GM18508 (cell line): ENCODE results near the gene MYADML2.
"Not testable (repeated sequence)": the region's sequence is repeated elsewhere in the genome, so short reads cannot be mapped to it uniquely, and the experiment has no call there.

Experiments used
- ATAC-seq: cut with Tn5 transposase; IDR thresholded peaks from one replicate; pipeline ENCODE4 v1.9.1; 2021; ENCODE audit warnings: moderate number of reproducible peaks; ENCODE audit not compliant: insufficient read depth, unreplicated experiment

MYADML2 gene, protein sequence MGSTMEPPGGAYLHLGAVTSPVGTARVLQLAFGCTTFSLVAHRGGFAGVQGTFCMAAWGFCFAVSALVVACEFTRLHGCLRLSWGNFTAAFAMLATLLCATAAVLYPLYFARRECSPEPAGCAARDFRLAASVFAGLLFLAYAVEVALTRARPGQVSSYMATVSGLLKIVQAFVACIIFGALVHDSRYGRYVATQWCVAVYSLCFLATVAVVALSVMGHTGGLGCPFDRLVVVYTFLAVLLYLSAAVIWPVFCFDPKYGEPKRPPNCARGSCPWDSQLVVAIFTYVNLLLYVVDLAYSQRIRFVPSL

DNA sequence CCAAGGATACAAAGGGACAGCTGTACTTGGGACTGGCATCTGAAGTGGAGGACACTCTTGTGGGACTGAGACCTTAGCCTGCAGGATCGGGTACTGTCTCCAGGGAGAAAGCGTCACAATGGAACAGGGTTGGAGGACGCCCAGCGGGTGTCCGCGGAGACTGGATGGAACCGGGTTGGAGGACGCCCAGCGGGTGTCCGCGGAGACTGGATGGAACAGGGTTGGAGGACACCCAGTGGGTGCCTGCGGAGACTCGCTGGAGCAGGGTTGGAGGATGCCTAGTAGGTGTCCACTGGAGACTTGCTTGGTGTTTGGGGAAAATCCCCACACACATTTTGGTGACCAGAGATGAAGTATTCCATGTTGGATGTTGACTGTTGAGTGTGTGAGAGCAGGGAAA, at the start of gene MYADML2:
MYADML2 (minus strand) TSS at position 45 of the 400 bp plus-strand sequence. CDS start 5,492 bp downstream, outside the sequence.
- ATAC-seq: no peak

- no peak for ATAC-seq
Measured at GRCh38 chr17:81996232-81996756, 49.3 kb upstream of the MYADML2 start.

DNA sequence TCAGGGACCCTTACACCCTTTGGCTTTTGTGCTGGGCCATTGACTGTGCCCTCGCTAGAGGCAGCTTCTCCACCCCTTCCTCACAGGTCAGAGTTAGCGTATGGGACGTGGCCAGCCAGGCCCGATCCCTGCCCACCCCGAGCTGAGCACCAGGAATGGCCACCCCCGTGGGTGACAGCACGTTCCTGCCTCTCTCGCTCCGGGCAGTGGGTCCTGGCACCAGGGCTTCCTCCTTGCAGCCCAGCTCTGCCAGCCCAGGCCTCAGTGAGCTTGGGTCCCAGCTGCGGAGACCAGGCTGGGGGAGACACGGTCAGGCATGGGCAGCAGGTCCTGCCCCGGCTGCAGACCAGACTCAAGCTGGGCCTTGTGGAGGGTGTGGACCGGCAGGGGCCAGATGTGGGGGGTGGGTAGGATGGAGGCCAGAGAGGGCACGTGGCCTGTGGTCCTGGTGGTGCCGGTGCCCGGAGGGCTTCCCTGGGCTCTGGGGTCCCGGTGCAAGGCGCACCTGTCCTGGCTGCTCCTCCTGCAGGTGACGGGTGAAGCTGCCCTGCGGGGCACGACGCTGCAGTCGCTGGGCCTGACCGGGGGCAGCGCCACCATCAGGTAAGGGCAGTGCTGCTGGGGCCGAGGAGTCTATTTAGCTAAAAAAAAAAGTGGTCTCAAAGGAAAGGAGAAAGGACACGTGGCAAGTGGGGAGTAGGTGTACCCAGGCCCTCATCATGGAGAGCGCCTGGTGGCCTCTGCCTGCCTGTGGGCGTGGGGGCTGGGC, 48.6 kb upstream of the MYADML2 start:
- ATAC-seq: no peak

DNA sequence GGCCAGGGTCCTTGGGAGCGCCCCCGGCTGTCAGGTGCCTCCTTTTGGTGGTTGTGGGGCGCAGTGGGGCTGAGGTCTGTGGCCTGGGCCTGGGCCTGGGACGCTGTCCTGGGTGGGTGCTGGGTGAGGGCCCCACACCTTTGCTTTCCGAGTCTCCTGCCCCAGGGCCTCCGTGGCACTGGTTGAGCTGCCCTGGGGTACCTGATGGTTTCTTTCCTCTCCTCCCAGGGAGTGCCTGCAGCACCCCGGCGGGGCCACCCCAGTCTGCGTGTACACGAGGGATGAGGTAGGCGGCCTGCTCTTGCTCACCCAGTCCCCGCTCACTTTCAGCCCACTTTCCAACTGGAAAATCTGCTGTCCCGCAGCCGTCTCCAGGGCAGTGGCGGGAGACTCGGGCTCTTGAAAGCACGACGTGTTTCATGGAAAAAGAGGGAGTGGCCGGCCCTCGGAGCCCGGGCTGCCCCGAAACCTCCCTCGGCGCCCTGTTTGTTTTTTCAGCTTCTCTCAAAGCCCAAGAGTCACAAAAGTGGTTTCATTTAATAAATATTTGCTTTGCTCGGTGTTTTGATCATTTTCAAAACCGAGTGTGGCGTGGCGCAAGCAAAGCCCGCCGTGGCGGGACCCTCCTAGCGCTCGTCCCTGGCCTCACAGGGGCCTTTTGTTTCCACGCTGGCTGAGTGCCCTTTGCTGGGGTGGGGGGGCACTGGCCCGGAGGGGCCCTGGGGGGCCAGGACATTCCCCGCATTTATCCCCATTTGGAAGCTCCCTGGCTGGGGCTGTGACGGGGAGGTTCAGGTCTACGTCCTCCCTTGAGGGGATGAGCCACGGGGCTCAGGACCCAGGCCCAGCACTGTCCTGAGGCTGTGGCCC, 47.8 kb upstream of the MYADML2 start:
- no peak for ATAC-seq

DNA sequence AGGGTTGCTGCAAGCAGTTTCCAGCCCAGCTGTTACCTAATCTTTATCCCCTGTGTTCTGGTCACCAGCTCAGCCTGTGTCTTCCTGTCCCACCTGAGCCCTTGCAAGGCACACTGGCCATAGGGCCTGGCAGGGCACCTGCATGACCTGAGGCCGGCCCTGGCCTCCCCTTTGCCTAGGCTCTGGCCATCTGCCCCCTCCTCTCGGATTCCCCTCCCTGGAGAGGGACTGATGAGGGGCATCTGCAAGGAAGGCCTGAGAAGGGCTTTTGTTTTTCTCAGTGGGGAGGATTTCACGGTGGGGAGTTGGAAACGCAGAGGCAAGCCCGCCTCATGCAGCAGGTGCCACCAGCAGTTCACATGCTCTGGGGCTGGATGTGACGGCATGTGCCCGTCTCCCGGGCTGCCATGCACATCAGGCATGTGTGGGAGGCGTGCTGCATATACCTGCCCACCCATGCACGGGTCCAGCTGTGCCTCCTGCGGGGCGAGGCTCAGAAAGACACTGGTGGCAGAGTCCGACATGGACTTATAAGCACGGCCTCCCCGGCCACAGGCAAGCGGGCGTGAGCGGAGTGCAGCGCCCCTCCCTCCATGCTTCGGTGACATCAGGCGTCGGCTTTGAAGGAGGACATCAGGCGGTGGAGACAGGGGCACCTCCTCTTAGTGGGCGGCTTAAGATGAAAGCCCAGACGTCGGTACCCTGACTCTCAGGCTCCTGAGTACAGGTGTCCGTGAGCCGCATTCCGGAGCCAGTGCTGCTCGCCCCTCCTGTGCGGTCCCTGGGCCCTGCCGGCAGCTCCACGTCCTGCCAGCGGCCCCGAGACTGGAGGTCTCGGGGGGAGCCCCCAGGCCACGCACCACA, 46.9 kb upstream of the MYADML2 start:
- no peak for ATAC-seq

DNA sequence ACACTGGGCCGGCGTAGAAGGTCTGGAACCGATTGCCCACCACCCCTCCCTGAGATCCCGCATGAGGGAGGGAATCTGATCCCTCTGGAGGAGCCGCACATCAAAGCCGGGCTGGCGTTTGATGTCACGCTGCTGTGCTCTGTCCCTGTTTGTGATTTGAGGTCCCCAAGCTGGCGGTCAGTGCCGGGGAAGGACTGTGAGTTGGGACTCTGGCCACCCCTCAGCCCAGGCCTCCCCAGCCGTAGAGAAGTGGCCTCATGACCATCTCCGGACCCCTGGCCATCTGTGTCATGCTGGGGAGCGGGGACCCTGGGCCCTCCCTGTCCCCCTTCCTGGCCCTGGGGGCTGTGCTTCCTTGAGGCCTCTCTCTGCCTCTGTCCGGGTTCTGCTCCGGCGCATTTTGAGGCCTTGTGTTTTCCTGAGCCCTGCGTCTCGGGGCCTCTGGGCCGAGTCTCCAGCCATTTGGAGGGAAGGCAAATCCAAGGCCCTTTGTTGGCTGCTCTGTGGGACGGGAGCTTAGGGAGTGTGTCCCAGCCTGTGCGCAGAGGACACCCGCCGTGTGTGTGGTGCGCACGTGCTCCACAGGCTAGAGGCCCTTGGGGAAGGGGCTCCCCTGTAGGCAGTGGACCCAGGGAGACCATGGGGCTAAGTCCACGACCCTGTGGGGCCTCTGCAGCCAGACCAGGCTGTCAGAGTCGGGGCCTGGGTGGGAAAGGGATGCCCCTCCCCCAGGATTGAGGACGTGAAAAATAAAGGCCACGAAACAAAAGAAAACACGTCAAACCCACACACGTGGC, 45.5 kb upstream of the MYADML2 start:
- no peak for ATAC-seq

DNA sequence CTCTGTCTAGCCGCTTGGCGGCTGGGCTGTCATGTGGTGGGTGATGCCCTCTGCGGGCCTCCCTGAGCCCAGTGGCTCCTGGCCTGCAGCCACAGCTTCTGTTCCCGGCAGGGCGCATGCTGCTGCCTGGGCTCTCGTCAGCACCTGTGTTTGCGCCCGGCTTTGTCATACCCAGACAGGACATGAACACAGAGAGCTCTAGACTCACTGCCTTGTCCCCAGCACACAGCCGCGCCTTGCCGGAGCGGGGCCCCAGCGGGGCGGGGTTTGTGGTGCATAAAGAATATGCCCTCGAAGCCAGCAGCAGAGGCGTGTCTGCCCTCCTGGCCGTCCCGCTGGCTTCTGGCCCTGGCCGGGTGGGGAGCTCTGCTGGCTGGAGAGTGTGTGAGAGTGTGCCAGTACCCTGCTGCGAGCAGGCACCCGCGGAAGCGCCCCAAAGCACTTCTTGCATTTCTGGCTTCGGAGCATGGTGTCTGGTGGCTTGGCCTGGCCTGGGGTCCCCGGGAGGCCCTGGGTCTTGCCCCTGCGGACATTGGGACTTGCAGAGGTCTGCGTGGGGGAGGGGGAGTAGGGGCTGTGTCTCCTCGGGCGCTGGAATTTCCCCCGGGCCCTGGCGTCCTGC, 44.8 kb upstream of the MYADML2 start:
- no peak for ATAC-seq

DNA sequence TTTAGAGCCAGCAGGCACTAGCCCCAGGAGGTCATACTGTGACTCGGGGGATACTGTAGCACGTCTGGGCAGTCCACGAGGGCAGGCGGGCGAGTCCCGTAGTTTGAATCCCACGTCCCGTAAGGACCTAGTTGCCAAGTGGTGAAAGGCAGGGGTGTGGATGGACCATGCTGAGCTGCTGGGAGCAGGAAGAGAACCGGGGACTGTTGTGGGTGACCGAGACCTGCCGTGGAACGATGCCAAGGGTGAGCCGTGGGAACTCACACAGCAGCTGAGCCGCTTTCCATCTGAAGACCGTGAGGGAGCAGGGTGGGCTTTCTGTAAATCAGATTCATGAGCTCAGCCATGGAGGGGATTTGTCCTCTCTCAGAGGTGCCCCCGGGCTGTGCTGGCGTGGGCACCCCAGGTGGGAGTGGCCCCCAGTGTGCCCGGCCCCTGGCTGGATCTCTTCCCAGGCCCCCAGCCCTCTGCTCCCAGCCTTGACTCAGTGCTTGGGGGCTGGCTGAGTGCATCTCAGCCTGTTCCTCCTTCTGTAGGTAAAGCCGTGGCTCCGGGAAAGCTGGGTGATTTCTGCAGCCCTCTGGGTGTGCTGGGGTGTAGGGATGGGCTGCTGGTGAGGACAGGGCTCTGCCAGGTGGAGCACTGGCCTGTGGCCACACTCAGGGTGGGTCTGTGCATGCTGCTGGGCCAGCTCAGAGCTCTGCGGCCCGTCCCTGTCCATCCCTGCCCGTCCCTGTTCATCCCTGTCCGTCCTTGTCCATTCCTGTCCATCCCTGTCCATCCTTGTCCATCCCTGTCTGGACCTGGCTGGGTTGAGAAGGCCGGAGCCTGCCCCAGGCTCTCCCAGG, 44.0 kb upstream of the MYADML2 start:
- no peak for ATAC-seq

GRCh38 chr17:81987161-81987770, 40.2 kb upstream of the MYADML2 start:
- ATAC-seq: no peak

GRCh38 chr17:81986606-81987005, 39.6 kb upstream of the MYADML2 start:
- no peak for ATAC-seq

GRCh38 chr17:81984773-81985410, 37.9 kb upstream of the MYADML2 start:
- no peak for ATAC-seq

GRCh38 chr17:81983639-81984373, 36.8 kb upstream of the MYADML2 start:
- no peak for ATAC-seq

GRCh38 chr17:81983011-81983638, 36.1 kb upstream of the MYADML2 start:
- no peak for ATAC-seq

GRCh38 chr17:81981511-81981910, 34.5 kb upstream of the MYADML2 start:
- not testable (repeated sequence) for ATAC-seq

GRCh38 chr17:81980707-81981343, 33.8 kb upstream of the MYADML2 start:
- ATAC-seq: no peak
